Stomach (tissue), 9 donors: ENCODE results near the gene ESR2. TPM values are rescaled to one million over a fixed set of nuclear protein-coding genes. Genes with fewer than 3 reads are reported as not detected.

ENCODE experiments used
- DNase-seq, 2 donors: peaks; one replicate each; pipeline versions ENCODE4 v3.0.0 to v3.0.0-alpha.2; 2013 to 2019
- H3K27ac ChIP-seq, 5 donors: fragments of 200-600 bp in 4 of 5; sonication (generic) in 4 of 5; one replicate each; pipeline ENCODE4 v1.5.1; 2013 to 2019; ENCODE audit warnings: mild to moderate bottlenecking in 1 of 5, moderate library complexity in 1 of 5
- H3K27me3 ChIP-seq, 3 donors: fragments of 200-600 bp; sonication (generic); one replicate each; pipeline ENCODE4 v1.5.1; 2017 to 2019; ENCODE audit warnings: mixed run types in 1 of 3
- H3K36me3 ChIP-seq, 4 donors: fragments of 200-600 bp; sonication (generic); 1 replicate in 3 of 4; 2 replicates in 1 of 4; pipeline ENCODE4 v1.5.1; 2016 to 2019
- H3K4me1 ChIP-seq, 4 donors: fragments of 200-600 bp; sonication (generic); one replicate each; pipeline ENCODE4 v1.5.1; 2016 to 2019
- H3K4me3 ChIP-seq, 4 donors: fragments of 200-600 bp; sonication (generic) in 3 of 4; one replicate each; pipeline ENCODE4 v1.5.1; 2016 to 2019; ENCODE audit warnings: mild to moderate bottlenecking in 1 of 4
- H3K9me3 ChIP-seq, 4 donors: fragments of 200-600 bp; sonication (generic); one replicate each; pipeline ENCODE4 v1.5.1; 2016 to 2019
- EP300 ChIP-seq: sonication (generic); formaldehyde crosslinking; IDR thresholded peaks from one replicate; pipeline ENCODE4 v1.6.1; 2017; ENCODE audit warnings: antibody characterized with exemption
- POLR2A ChIP-seq, 4 donors: fragments of 450-650 bp; IDR thresholded peaks; one replicate each; pipeline ENCODE4 v1.6.1; 2016; ENCODE audit warnings: antibody characterized with exemption in 4 of 4, control low read depth in 2 of 4, mild to moderate bottlenecking in 1 of 4, moderate library complexity in 1 of 4
- POLR2AphosphoS5 ChIP-seq, 3 donors: sonication (generic); formaldehyde crosslinking; IDR thresholded peaks; one replicate each; pipeline ENCODE4 v1.6.1; 2016; ENCODE audit warnings: antibody characterized with exemption in 3 of 3
- WGBS, 5 donors: extraction: QIAGEN DNeasy Blood & Tissue Kit in 3 of 5; methylation state at CpG; one replicate each; pipeline versions ENCODE4 v1.1.5 to v1.1.7; 2013 to 2018; 5-methylcytosine and 5-hydroxymethylcytosine counted together
- intact Hi-C: fragments of 100-400 bp; cut with DNase I; formaldehyde crosslinking; loops from one replicate; pipeline ENCODE4 v1.15.1; 2023; ENCODE audit warnings: low total_unique reads
- polyA plus RNA-seq, 3 donors: library from polyadenylated mRNA; stranded (reverse); fragments of 200-250 nt; gene quantifications; one replicate each; pipeline ENCODE4 v1.2.3, GENCODE V29; 2013
- total RNA-seq, 5 donors: library from RNA; depleted of rRNA; stranded (reverse); fragments of >200 nt; gene quantifications; one replicate each; pipeline versions ENCODE4 v1.1.0 to v1.2.3, GENCODE V29; 2014 to 2016
- TF ChIP-seq, protein P1 (sequence below), 7 experiments: fragments of 450-650 bp in 4 of 7; fragments of 200-600 bp in 3 of 7; sonication (generic) in 3 of 7; IDR thresholded peaks; one replicate each; pipeline ENCODE4 v1.5.1; 2016 to 2019; ENCODE audit warnings: antibody characterized with exemption in 7 of 7, control low read depth in 2 of 7, mild to moderate bottlenecking in 1 of 7
- donor health status: healthy with polysubstance abuse.
- donor health status: Bipolar disorder and iron deficiency.
- donor health status: healthy.

The ESR2 gene
- total and polyA plus RNA-seq, 8 donors = 0.08 to 1.3 (median 0.58) TPM; not detected in 5

- Histone ChIP-seq H3K4me1 (no peaks in the 10 kb centered on the region), H3K4me3 (no peak overlapping the region), H3K9me3 (no peaks in the 10 kb centered on the region), H3K27me3 (no peaks in the 10 kb centered on the region), H3K27ac (no peak overlapping the region), H3K36me3 (no peaks in the 10 kb centered on the region)
- DNase-seq = peak; percentile 28 to 34
- intact Hi-C loops = no loop called here
- TF ChIP-seq POLR2AphosphoS5 (IDR thresholded peaks at IDR 0.05) (peak in 2 of 3 donors; percentile 51 to 66), EP300 (no peak)
- TF ChIP-seq, protein P1, sequence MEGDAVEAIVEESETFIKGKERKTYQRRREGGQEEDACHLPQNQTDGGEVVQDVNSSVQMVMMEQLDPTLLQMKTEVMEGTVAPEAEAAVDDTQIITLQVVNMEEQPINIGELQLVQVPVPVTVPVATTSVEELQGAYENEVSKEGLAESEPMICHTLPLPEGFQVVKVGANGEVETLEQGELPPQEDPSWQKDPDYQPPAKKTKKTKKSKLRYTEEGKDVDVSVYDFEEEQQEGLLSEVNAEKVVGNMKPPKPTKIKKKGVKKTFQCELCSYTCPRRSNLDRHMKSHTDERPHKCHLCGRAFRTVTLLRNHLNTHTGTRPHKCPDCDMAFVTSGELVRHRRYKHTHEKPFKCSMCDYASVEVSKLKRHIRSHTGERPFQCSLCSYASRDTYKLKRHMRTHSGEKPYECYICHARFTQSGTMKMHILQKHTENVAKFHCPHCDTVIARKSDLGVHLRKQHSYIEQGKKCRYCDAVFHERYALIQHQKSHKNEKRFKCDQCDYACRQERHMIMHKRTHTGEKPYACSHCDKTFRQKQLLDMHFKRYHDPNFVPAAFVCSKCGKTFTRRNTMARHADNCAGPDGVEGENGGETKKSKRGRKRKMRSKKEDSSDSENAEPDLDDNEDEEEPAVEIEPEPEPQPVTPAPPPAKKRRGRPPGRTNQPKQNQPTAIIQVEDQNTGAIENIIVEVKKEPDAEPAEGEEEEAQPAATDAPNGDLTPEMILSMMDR (IDR thresholded peaks at IDR 0.05) = no peak
- WGBS, 5 donors = 64 to 71% (median 67%) methylated on average over 15 of the region's 15 CpGs
Observed at GRCh38 chr14:64279704-64280668, 14.2 kb downstream of the ESR2 start.

- WGBS, 5 donors = 60 to 75% (median 65%) methylated on average over 2 of the region's 2 CpGs
Observed at GRCh38 chr14:64278458-64278857, 15.7 kb downstream of the ESR2 start.

DNA sequence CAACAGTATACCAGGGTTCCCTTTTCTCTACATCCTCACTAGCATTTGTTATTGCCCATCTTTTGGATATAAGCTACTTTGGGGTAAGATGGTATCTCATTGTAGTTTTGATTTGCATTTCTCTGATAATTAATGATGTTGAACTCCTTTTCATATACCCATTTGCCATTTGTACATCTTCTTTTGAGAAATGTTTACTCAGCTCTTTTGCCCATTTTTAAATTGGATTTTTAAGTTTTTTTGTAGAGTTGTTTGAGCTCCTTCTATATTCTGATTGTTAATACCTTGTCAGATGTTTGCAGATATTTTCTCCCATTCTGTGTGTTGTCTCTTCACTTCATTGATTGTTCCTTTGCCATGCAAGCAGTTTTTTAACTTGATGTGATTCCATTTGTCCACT, 22.2 kb downstream of the ESR2 start:
- Histone ChIP-seq H3K4me1 (no peaks in the 10 kb centered on the region), H3K4me3 (no peak overlapping the region), H3K27ac (no peak overlapping the region), H3K9me3 (no peaks in the 10 kb centered on the region), H3K27me3 (no peaks in the 10 kb centered on the region), H3K36me3 (no peaks in the 10 kb centered on the region)
- TF ChIP-seq, protein P1 (IDR thresholded peaks at IDR 0.05) = no peak
- TF ChIP-seq POLR2A (IDR thresholded peaks at IDR 0.05) = no peak
- no peak for TF ChIP-seq POLR2AphosphoS5 (IDR thresholded peaks at IDR 0.05)
- no peak for TF ChIP-seq EP300
- intact Hi-C loops = no loop called here
- DNase-seq = no peak

More at GRCh38 chr14:64278458-64278857, 15.7 kb downstream of the ESR2 start:
- Histone ChIP-seq H3K4me1 (no peaks in the 10 kb centered on the region), H3K27ac (no peak overlapping the region), H3K36me3 (no peaks in the 10 kb centered on the region), H3K27me3 (no peaks in the 10 kb centered on the region), H3K9me3 (no peaks in the 10 kb centered on the region), H3K4me3 (no peak overlapping the region)
- intact Hi-C loops = no loop called here
- TF ChIP-seq POLR2A (IDR thresholded peaks at IDR 0.05) (no peak), POLR2AphosphoS5 (IDR thresholded peaks at IDR 0.05) (no peak), EP300 (no peak)
- TF ChIP-seq, protein P1 (IDR thresholded peaks at IDR 0.05) = no peak
- no peak for DNase-seq

- Histone ChIP-seq H3K4me1 (no peaks in the 10 kb centered on the region), H3K9me3 (no peaks in the 10 kb centered on the region), H3K4me3 (no peak overlapping the region), H3K36me3 (no peaks in the 10 kb centered on the region), H3K27me3 (no peaks in the 10 kb centered on the region), H3K27ac (no peak overlapping the region)
- no peak for DNase-seq
- 48 to 60% (median 51%) methylated on average over 2 of the region's 2 CpGs for WGBS, 5 donors
- TF ChIP-seq, protein P1 (IDR thresholded peaks at IDR 0.05) = no peak
- no peak for TF ChIP-seq POLR2A (IDR thresholded peaks at IDR 0.05)
- no peak for TF ChIP-seq EP300
- no peak for TF ChIP-seq POLR2AphosphoS5 (IDR thresholded peaks at IDR 0.05)
- intact Hi-C loops = no loop called here
Observed at GRCh38 chr14:64266239-64266638, 27.9 kb downstream of the ESR2 start.
